KOPT-K1 (cell line): Measurements from ENCODE around the gene TMEM170B.

ENCODE experiments used
- H3K27ac ChIP-seq: fragments of 200-600 bp; sonication (generic); 2 replicates; pipeline ENCODE4 v1.5.1; 2016; ENCODE audit warnings: antibody characterized with exemption, mild to moderate bottlenecking, low read depth, low read length; ENCODE audit not compliant: poor library complexity, severe bottlenecking
- H3K36me3 ChIP-seq: fragments of 200-600 bp; sonication (generic); 2 replicates; pipeline ENCODE4 v1.5.1; 2017; ENCODE audit warnings: antibody characterized with exemption, mild to moderate bottlenecking, low read length, moderate library complexity; ENCODE audit not compliant: insufficient read depth
- H3K9me3 ChIP-seq: fragments of 200-600 bp; sonication (generic); 2 replicates; pipeline ENCODE4 v1.5.1; 2017; ENCODE audit warnings: antibody characterized with exemption, low read length, mild to moderate bottlenecking; ENCODE audit not compliant: insufficient read depth, poor library complexity, severe bottlenecking

TMEM170B gene

DNA sequence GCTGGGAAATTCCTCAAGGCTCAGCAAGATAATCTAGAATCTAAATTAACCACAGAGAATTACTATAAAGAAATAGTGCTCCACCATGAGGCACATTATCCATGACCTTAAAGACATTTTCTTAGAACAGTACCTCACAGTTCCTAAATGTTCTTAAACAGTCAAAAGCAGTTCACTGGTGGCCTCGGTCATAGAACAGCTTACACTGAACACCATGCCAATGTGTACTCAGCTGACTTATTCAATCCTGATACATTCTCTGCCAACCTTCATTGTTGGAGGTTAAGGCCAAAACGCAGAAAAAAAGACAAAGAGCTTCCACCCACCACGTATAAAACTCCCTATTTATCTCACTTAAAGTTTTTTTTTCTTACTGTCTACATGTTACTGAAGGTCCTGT is 21.8 kb upstream of the TMEM170B start:
- H3K36me3 ChIP-seq = no peaks in the 10 kb centered on the region
- peaks cover 7% of the 10 kb centered on the region for H3K9me3 ChIP-seq
- H3K27ac ChIP-seq = no peak overlapping the region

GRCh38 chr6:11522812-11523605 is 14.5 kb upstream of the TMEM170B start:
- peaks cover under 1% of the 10 kb centered on the region for H3K9me3 ChIP-seq
- H3K36me3 ChIP-seq = no peaks in the 10 kb centered on the region
- no peak overlapping the region for H3K27ac ChIP-seq

GRCh38 chr6:11525468-11526155 is 11.9 kb upstream of the TMEM170B start:
- Histone ChIP-seq H3K27ac (no peak overlapping the region), H3K36me3 (no peaks in the 10 kb centered on the region), H3K9me3 (no peaks in the 10 kb centered on the region)

DNA sequence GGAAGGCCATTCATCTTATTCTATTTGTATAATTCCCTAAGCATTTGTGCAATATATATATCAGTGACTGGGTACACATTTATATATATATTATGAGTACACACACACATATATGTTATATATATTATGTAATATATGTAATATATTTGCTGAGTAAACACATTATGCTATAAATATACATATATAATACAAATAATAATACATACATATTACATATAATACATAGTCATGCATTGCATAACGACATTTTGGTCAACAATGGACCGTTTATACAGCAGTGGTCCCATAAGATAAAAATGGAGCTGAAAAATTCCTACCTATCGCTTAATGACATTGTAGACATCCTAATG is 11.4 kb upstream of the TMEM170B start:
- H3K36me3 ChIP-seq = no peaks in the 10 kb centered on the region
- H3K9me3 ChIP-seq = no peaks in the 10 kb centered on the region
- no peak overlapping the region for H3K27ac ChIP-seq

DNA sequence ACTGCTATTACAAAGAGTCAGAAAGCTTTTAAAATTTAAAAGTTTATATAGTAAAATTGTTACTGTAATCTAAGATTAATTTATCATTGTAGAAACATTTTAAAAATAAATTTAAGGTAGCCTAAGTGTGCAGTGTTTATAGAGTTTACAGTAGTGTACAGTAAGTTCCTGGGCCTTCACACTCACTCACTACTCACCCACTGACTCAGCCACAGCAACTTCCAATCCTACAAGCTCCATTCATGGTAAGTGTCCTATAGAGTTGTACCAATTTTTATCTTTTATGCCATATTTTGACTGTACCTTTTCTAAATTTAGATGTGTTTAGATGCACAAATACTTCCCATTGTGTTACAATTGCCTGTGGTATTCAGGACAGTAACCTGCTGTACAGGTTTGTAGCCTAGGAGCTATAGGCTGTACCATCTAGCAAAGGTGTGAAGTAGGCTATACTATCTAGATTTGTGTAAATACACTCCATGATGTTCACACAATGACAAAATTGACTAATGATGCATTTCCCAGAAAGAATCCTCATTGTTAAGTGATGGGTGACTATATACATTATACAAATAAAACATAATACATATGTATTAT is 10.2 kb upstream of the TMEM170B start:
- Histone ChIP-seq H3K27ac (no peak overlapping the region), H3K36me3 (no peaks in the 10 kb centered on the region), H3K9me3 (no peaks in the 10 kb centered on the region)

GRCh38 chr6:11528996-11529395 is 8.6 kb upstream of the TMEM170B start:
- H3K36me3 ChIP-seq = no peaks in the 10 kb centered on the region

DNA sequence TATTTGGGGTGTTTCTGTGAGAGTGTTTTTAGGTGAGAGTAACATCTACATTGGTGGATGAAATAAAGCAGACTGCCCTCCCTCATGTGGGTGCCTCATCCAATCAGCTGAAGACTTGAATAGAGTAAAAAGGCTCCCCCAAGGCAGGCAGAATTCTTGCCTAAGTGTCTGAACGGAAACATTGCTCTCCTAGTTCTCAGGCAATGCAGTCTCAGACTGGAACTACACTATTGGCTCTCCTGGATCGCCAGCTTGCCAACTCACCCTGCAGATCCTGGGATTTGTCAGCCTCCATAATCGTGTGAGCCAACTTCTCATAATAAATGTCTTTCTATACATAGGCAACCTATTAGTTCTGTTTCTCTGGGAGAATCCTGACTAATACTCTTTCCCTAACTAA is 5.5 kb upstream of the TMEM170B start:
- Histone ChIP-seq H3K9me3 (no peaks in the 10 kb centered on the region), H3K36me3 (no peaks in the 10 kb centered on the region), H3K27ac (no peak overlapping the region)

More at GRCh38 chr6:11528996-11529395, 8.6 kb upstream of the TMEM170B start:
- H3K27ac ChIP-seq = no peak overlapping the region
- H3K9me3 ChIP-seq = no peaks in the 10 kb centered on the region

DNA sequence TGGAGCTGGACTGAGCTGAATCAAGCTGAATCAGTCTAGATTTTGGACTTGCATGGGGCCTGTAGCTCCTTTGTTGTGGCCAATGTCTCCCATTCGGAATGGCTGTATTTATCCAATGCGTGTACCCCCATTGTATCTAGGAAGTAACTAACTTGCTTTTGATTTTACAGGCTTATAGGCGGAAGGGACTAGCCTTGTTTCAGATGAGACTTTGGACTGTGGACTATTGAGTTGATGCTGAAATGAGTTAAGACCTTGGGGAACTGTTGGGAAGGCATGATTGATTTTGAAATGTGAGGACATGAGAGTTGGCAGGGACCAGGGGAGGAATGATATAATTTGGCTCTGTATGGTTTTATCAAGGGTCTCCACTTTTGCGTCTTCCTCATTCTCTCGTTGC is 3.0 kb upstream of the TMEM170B start:
- H3K27ac ChIP-seq = no peak overlapping the region
- no peaks in the 10 kb centered on the region for H3K36me3 ChIP-seq
- no peaks in the 10 kb centered on the region for H3K9me3 ChIP-seq

GRCh38 chr6:11535801-11536230 is 1.7 kb upstream of the TMEM170B start:
- Histone ChIP-seq H3K27ac (no peak overlapping the region), H3K36me3 (no peaks in the 10 kb centered on the region)

GRCh38 chr6:11536795-11537194 is 754 bp upstream of the TMEM170B start:
- Histone ChIP-seq H3K9me3 (no peaks in the 10 kb centered on the region), H3K27ac (peak overlapping the region; percentile 55)

More at GRCh38 chr6:11535801-11536230, 1.7 kb upstream of the TMEM170B start:
- H3K9me3 ChIP-seq = no peaks in the 10 kb centered on the region

DNA sequence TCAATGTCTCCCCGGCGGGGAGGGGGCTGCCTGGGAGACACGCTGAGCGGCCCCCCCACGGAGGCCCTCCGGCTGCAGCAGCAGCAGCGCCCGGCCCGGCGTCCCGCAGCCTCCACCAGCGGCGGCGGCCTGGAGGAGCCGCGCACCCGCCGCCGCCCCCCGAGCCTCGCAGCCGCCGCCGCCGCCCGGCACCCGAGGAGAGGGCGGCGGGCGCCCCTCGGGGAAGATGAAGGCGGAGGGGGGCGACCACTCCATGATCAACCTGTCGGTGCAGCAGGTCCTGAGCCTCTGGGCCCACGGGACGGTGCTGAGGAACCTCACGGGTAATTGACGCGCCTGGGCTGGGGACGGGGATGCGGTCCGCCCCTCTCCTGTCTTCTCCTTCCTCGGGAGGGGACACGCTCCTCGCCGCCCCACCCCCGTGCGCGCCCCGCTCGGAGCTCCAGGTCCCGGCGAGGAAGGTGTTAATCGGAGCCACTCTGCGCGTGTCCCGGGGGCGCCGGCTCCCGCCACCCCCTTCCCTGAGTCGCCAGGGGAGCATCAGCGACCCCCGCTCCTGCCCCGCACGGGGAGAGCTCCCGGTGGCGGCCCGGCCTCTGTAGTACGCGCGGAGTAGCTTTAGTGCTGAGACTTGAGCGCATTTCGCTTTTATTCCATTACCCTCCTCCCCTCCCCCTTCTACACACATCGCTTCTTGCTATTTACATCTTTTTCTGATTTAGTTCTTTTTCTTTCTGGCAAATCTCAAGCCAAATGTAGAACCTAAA is 686 bp downstream of the TMEM170B start:
- Histone ChIP-seq H3K27ac (peak overlapping the region; percentile 68), H3K36me3 (no peaks in the 10 kb centered on the region), H3K9me3 (no peaks in the 10 kb centered on the region)

More at GRCh38 chr6:11536795-11537194, 754 bp upstream of the TMEM170B start:
- H3K36me3 ChIP-seq = no peaks in the 10 kb centered on the region

DNA sequence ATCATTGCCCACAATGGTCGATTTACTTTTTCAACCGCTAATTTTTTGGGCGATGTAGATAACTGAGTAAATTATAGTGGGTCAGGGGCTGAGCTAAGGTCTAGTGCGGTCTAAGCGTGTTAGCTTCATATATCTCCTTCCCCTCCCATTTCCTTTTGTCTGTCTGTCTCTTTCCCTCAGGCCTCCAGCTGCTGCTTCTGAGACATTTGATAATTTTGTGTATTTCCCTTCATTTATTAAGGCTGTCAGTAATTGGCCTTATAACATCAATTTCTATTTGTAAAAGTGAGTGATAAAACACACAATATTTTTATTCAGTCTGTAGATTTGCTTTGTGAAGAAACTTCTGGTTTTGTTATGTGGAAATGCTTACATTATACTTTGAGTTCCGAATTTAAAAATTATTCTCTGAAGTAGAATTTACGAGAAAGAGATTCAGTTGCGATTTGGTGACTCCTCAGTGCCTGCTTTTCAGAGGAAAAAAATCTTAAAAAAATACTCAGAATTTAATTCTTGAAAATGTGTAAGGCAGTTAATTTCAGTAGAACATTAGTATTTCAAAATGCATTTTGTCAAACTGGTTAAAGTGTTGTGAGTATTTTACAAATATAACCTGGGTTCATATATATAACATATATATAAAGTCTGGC is 1.4 kb downstream of the TMEM170B start:
- Histone ChIP-seq H3K9me3 (no peaks in the 10 kb centered on the region), H3K27ac (no peak overlapping the region)

DNA sequence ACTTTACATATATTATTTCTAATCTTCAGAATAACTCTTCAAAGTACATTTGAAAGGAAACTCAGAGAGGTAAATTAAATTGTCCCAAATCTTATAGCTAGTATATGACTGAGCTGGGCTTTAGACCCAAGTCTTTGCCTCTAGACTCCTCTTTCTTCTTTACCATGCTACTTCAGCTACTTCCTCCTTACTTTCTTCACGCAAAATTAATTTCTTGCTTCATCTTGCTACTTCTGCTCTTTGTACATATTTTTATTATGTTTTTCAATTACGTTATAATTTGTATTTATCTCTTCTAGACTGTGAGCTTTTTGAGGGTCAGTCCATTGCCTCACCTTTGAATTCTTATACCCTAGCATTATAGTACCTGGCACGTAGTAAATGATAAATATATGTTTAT is 5.3 kb downstream of the TMEM170B start:
- Histone ChIP-seq H3K9me3 (no peaks in the 10 kb centered on the region), H3K36me3 (no peaks in the 10 kb centered on the region), H3K27ac (no peak overlapping the region)

More for the DNA sequence above, 1.4 kb downstream of the TMEM170B start:
- H3K36me3 ChIP-seq = no peaks in the 10 kb centered on the region

DNA sequence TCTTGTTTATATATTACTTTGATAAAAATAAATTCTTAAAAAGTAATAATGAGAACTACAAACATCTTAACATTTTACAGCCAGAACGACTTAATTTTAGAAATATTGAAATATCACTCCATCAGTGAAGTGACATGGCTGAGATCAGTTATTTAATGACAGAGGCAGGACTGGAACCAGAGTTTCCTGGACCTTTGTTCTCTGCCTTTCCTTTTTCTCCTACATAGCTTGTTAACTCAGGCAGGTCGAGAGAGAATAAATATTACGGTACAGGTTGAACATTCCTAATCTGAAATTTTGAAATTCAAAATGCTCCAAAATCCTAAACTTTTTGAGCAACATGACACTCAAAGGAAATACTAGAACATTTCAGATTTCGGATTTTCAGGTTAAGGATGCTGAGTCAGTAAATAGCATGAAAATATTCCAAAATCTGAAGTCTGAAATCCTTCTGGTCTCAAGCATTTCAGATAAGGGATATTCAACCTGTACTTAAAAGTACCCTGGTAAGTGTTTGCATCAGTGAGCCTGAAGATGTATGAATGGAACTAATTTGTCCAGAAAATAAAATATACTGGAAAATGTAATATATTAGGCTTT is 6.5 kb downstream of the TMEM170B start:
- Histone ChIP-seq H3K27ac (no peak overlapping the region), H3K9me3 (no peaks in the 10 kb centered on the region), H3K36me3 (no peaks in the 10 kb centered on the region)
